KOPT-K1 (cell line): ENCODE data around the gene KRTAP1-4.
"Not testable (repeated sequence)": the region's sequence is repeated elsewhere in the genome, so short reads cannot be mapped to it uniquely, and the experiment has no call there.

Source experiments
- H3K27ac ChIP-seq: fragments of 200-600 bp; sonication (generic); 2 replicates; pipeline ENCODE4 v1.5.1; 2016; ENCODE audit warnings: antibody characterized with exemption, mild to moderate bottlenecking, low read depth, low read length; ENCODE audit not compliant: poor library complexity, severe bottlenecking
- H3K36me3 ChIP-seq: fragments of 200-600 bp; sonication (generic); 2 replicates; pipeline ENCODE4 v1.5.1; 2017; ENCODE audit warnings: antibody characterized with exemption, mild to moderate bottlenecking, low read length, moderate library complexity; ENCODE audit not compliant: insufficient read depth
- H3K9me3 ChIP-seq: fragments of 200-600 bp; sonication (generic); 2 replicates; pipeline ENCODE4 v1.5.1; 2017; ENCODE audit warnings: antibody characterized with exemption, low read length, mild to moderate bottlenecking; ENCODE audit not compliant: insufficient read depth, poor library complexity, severe bottlenecking

Gene KRTAP1-4

DNA sequence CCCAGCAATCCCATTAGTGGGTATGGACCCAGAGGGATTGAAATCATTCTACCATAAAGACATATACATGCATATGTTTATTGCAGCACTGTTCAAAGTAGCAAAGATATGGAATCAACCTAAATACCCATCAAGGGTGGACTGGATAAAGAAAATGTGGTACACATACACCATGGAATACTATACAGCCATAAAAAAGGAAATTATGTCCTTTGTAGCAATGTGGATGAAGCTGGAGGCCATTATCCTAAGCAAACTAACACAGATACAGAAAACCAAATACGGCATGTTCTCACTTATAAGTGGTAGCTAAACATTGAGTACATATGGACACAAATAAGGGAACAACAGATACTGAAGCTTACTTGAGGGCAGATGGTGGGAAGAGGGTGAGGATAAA, 27.6 kb upstream of the KRTAP1-4 start:
- Histone ChIP-seq H3K36me3 (no peaks in the 10 kb centered on the region), H3K9me3 (peaks cover 5% of the 10 kb centered on the region), H3K27ac (no peak overlapping the region)

DNA sequence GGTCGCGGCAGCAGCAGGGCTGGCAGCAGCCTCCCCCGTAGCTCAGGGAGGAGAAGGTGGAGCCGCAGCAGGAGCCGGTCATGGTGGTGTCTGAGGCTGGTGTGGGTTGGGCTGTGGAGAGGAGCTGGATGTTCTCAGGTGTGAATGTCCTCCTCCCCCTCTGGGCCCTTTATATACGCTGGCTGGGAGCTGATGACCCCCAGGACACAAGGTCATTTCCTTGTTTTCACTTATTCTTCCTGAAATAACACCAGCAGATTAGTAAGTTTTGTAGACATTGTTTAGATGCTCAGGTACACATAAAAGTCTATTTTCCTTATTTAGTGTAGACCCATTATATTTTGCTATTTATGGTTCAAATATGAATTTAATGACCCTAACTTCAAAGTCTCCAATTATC, 25.1 kb upstream of the KRTAP1-4 start, which contains the start of gene KRTAP2-2:
TSS of gene KRTAP2-2 (minus strand) at position 101 of the 400 bp plus-strand sequence. CDS start at position 82, 19 bp downstream.
- not testable (repeated sequence) for H3K36me3 ChIP-seq, H3K27ac ChIP-seq, H3K9me3 ChIP-seq

DNA sequence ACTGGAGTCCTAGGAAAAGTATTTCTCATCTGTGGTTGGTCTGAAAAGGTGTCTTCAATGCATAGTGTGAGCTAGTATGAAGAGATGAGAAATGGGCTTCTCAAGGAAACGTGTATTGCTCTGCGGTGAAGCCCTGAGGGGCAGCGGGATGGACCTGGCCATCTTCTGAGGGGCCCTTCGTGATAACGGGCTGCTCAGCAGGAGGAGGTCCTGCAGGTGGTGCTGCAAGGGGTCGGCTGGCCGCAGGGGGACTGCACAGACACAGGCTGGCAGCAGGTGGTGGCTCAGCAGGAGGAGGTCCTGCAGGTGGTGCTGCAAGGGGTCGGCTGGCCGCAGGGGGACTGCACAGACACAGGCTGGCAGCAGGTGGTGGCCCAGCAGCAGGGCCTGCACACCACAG, 24.6 kb upstream of the KRTAP1-4 start:
- not testable (repeated sequence) for H3K27ac ChIP-seq, H3K9me3 ChIP-seq, H3K36me3 ChIP-seq

DNA sequence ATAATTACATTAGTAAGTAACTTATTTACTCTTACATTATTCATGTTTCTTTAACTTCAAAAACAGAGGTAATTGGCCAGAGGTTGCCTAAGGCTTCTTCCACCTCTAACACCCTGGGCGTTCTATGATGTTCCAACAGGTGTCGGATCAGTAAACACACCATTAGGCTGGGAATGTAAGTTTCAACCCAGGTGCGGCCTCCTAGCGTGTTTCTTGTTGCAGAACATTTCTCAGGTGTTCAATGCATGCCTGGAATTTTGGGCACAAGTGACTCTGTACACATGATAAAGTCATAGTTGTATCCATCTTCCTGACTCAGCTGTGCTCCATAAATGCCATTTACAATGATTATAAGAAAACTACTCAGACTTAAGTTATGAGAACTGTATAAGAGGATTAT, 24.0 kb upstream of the KRTAP1-4 start:
- Histone ChIP-seq H3K9me3 (peaks cover 5% of the 10 kb centered on the region), H3K36me3 (no peaks in the 10 kb centered on the region), H3K27ac (no peak overlapping the region)

DNA sequence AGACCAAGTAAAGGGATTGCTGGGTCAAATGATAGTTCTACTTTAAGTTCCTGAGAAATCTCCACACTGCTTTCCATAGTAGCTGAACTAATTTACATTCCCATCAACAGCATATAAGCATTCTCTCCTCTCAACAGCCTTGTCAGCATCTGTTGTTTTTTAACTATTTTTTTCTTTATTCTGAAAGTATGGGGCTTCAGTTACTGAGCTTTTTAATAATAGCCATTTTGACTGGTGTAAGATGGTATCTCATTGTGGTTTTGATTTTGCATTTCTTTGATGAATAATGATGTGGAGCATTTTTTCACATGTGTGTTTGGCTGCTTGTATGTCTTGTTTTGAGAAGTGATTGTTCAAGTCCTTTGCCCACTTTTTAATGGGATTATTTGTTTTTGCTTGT, 22.6 kb upstream of the KRTAP1-4 start:
- peaks cover 4% of the 10 kb centered on the region for H3K9me3 ChIP-seq
- no peaks in the 10 kb centered on the region for H3K36me3 ChIP-seq
- H3K27ac ChIP-seq, result no peak overlapping the region

DNA sequence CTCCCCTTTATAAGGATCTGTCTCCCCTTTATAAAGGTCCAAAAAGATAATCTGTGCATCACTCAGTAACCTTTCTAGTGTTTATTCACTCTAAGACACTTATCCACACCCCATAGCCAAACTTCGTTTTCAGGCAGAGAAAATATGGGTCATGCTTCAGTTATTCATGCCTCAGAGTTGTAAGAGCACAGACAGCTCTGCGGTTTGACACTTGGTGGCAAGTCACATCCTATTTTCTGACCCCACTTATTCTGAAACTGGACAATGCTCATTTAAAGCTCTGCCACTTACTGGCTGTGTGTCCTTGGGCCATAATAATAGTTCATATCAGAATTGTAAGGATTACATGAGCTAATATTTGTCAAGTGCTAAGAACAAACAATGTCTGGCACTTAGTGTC, 19.1 kb upstream of the KRTAP1-4 start:
- Histone ChIP-seq H3K36me3 (no peaks in the 10 kb centered on the region), H3K27ac (no peak overlapping the region)

DNA sequence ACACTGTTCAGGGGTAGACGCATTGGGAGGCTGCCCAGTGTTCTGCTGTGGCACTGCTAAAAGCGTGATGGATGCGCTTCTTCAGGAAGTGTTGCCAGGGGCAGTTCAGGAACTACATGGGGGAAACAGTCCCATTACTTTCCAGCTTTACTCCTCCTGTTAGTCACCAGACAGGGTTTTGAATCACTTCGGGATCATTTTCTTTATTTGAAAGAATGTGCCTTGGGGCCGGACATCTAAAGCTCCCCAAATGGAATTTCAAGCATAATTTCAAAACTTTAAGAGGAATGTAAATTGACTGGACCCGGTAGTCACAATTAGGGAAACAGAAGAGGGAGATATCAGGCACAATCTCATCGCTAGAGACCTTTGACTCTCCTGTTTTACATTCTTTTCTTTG, 18.4 kb upstream of the KRTAP1-4 start:
- Histone ChIP-seq H3K36me3 (no peaks in the 10 kb centered on the region), H3K27ac (no peak overlapping the region), H3K9me3 (peaks cover 3% of the 10 kb centered on the region)

More for the DNA sequence above, 19.1 kb upstream of the KRTAP1-4 start:
- no peaks in the 10 kb centered on the region for H3K9me3 ChIP-seq

DNA sequence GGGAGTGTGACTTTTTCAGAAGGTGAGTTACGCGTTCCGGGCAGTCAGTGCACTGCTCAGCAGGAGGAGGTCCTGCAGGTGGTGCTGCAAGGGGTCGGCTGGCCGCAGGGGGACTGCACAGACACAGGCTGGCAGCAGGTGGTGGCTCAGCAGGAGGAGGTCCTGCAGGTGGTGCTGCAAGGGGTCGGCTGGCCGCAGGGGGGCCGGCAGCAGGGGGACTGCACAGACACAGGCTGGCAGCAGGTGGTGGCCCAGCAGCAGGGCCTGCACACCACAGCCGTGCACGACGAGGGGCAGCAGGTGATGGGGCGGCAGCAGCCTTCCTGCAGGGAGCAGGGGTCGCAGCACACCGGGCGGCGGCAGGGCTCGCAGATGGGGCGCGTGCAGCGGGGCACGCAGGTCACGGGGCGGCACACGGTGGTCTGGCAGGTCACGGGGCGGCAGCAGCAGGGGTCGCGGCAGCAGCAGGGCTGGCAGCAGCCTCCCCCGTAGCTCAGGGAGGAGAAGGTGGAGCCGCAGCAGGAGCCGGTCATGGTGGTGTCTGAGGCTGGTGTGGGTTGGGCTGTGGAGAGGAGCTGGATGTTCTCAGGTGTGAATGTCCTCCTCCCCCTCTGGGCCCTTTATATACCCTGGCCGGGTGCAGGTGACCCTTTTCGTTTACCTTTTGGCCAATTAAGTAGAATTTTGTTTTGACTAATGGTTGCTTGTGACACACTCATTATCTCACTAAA, 16.9 kb upstream of the KRTAP1-4 start, which contains the start of gene KRTAP2-1:
TSS of gene KRTAP2-1 (minus strand) at position 582 of the 731 bp plus-strand sequence. CDS start at position 533, 49 bp downstream.
- not testable (repeated sequence) for H3K36me3 ChIP-seq, H3K27ac ChIP-seq
- peaks cover 12% of the 10 kb centered on the region for H3K9me3 ChIP-seq

DNA sequence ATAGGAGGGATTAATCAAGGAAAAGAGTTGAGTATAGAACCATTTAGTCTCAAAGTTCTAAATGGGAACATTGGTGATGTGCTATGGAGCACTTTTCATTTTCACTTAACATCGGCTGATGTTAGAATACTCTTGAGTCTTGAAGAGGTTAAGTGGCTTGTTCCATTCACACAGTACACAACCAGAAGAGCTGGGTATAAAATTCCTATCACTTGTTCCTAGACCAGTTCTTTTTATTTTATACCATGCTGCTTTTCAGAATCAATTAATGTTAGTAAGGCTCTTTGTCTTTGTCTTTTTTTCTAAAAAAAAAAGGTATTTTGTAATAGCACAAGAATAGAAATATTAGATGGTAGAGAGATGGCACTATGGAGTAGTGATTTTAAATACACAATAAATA, 13.0 kb upstream of the KRTAP1-4 start:
- Histone ChIP-seq H3K9me3 (peaks cover 12% of the 10 kb centered on the region), H3K36me3 (no peaks in the 10 kb centered on the region), H3K27ac (no peak overlapping the region)

DNA sequence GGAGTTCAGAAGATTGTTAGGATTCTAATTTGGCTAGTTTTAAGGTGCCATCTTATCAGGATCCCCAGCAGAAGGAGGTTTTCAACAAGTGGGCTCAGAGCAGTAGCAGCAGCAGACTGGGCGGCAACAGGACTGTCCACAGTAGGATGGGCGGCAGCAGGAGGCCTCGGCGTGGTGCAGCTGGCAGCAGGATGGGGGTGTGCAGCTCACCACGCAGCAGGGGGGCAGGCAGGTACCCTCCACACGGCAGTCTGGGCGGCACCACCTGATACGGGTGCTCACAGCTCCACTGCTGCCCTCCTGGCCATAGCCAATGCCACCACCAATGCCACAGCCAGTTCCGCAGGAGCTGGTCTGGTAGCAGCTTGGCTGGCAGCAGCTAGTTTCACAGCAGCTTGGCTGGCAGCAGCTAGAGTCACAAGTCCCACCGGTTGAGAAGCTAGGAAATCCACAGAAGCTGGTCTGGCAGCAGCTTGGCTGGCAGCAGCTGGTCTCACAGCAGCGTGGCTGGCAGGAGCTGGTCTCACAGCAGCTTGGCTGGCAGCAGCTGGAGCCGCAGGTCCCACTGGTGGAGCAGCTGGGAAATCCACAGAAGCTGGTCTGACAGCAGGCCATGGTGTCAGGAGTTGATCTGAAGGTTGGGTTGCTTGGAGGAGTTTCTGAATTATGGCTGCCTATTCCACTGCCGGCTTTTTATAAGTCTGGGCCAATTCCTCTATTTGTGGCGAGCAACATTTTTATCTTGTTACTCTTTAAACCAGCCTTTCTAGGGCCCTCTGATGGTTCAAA, 11.0 kb upstream of the KRTAP1-4 start, which contains the start of gene KRTAP1-1:
TSS of gene KRTAP1-1 (minus strand) at position 668 of the 789 bp plus-strand sequence. CDS start at position 615, 53 bp downstream.
- H3K27ac ChIP-seq, H3K36me3 ChIP-seq: not testable (repeated sequence)
- H3K9me3 ChIP-seq, result peaks cover 12% of the 10 kb centered on the region

DNA sequence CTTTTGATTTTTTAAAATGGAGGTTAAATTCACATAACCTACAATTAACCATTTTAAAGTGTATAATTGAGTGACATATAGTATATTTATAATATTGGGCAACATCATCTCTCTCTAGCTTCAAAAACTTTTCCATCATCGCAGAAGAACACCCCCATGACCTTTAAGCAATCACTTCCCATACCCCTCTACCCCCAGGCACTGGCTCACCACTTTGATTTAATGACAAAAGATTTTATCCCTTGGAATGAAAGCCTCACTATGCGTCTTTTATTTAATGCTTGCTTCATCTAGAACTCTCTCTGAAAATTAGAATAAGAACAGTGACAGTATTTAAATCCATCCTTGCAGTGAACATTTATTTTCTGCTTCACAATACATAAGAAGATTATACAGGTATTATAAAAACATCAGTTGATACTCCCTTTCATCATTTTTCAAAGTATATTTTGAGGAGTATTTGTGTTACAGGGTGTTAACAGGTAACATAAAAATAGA, 7.9 kb upstream of the KRTAP1-4 start:
- Histone ChIP-seq H3K27ac (no peak overlapping the region), H3K9me3 (peaks cover 6% of the 10 kb centered on the region), H3K36me3 (no peaks in the 10 kb centered on the region)

DNA sequence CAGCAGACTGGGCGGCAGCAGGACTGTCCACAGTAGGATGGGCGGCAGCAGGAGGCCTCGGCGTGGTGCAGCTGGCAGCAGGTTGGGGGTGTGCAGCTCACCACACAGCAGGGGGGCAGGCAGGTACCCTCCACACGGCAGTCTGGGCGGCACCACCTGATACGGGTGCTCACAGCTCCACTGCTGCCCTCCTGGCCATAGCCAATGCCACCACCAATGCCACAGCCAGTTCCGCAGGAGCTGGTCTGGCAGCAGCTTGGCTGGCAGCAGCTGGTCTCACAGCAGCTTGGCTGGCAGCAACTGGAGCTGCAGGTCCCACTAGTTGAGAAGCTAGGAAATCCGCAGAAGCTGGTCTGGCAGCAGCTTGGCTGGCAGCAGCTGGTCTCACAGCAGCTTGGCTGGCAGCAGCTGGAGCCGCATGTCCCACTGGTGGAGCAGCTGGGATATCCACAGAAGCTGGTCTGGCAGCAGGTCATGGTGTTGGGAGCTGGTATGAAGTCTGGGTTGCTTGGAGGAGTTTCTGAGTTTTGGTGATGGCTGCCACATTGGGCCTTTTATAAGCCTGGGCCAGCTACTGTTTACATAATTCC, 4.4 kb upstream of the KRTAP1-4 start, which contains the start of gene KRTAP1-3:
TSS of gene KRTAP1-3 (minus strand) at position 529 of the 590 bp plus-strand sequence. CDS start at position 476, 53 bp downstream.
- not testable (repeated sequence) for H3K36me3 ChIP-seq, H3K9me3 ChIP-seq, H3K27ac ChIP-seq

DNA sequence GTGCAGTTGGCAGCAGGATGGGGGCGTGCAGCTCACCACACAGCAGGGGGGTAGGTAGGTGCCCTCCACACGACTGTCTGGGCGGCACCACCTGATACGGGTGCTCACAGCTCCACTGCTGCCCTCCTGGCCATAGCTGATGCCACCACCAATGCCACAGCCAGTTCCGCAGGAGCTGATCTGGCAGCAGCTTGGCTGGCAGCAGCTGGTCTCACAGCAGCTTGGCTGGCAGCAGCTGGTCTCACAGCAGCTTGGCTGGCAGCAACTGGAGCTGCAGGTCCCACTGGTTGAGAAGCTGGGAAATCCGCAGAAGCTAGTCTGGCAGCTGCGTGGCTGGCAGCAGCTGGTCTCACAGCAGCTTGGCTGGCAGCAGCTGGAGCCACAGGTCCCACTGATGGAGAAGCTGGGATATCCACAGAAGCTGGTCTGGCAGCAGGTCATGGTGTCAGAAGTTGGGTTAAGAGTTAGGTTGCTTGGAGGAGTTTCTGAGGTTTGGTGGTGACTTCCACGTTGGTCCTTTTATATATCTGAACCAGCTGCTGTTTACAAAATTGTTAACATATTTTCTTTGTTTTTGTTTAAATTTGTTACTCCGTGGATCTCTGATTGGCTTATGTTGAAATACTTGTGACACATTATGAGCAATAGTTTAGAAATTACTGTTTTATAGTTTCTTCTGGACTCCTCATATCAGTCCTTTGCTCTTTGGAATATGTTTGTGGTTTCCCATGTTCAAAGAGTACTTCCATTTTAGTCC, 3.1 kb downstream of the KRTAP1-4 start, which contains the start of gene KRTAP1-5:
TSS of gene KRTAP1-5 (minus strand) at position 494 of the 757 bp plus-strand sequence. CDS start at position 441, 53 bp downstream.
- no peaks in the 10 kb centered on the region for H3K36me3 ChIP-seq
- no peaks in the 10 kb centered on the region for H3K9me3 ChIP-seq
- no peak within 1 kb of the TSS for H3K27ac ChIP-seq

DNA sequence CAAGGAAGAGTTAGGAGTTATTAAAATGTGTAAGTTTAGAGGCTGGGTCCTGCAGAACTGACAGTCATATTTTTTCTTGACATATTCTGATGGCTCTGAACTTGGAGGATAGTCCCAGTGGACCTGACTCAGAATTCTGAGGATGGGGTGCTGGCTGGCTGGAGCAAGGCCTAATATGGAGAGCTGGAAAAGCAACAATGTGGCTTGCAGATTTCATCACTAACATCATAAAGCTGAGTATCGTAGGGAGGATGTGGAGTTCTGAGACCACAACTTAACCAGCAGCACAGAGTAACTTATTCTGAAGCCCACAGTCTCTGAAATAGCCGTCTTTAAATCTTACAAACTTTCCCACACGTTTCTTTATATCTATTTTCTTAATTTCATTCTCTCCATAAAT, 5.3 kb downstream of the KRTAP1-4 start:
- no peaks in the 10 kb centered on the region for H3K9me3 ChIP-seq
- H3K36me3 ChIP-seq, result no peaks in the 10 kb centered on the region
- no peak overlapping the region for H3K27ac ChIP-seq
